Activated CD4-positive, alpha-beta T cell treated with anti-CD3 and anti-CD28 coated beads, Interleukin-2, amount 50 U/mL, for 1 hour (primary cell): Measurements from ENCODE around the gene JHY.
"Not testable (repeated sequence)": the region's sequence is repeated elsewhere in the genome, so short reads cannot be mapped to it uniquely, and the experiment has no call there.

Experiments
- DNase-seq: peaks from one replicate; pipeline ENCODE4 v3.0.0-alpha.2; 2020

The JHY gene

GRCh38 chr11:122882189-122882856, at the start of gene JHY:
Gene JHY, plus strand, starts transcription at chr11:122882759. Its CDS starts 3,091 bp downstream, at chr11:122885850.
- peak; percentile 55 for DNase-seq

DNA sequence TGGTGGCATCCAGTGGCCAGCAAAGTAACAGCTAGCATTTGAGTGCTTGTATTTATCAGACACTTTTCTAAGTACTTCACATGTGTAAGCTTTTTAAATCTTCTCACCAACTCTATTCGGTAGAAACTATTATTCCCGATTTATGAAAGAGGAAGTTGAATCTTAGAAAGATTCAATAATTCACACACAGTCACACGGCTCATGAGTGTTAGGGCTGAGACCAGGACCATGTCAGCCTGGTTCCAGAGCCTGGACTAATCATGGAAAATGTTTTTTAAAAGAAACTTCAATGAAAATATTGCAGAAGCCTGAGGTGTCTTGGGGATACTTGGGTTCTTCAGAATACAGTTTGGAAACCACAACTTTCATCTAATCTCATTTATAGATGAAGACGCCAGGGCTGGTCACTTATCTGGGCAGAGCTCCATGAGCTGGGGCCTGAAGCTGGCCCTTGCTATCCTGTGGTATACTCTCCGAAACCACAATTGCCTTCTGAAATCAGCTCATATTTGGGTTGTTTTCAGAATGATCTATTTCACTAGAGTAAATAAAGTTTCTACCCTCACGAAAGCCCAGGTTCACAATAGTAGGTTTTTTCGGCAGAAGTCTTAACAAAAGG, 48.6 kb upstream of the JHY start:
- no peak for DNase-seq

DNA sequence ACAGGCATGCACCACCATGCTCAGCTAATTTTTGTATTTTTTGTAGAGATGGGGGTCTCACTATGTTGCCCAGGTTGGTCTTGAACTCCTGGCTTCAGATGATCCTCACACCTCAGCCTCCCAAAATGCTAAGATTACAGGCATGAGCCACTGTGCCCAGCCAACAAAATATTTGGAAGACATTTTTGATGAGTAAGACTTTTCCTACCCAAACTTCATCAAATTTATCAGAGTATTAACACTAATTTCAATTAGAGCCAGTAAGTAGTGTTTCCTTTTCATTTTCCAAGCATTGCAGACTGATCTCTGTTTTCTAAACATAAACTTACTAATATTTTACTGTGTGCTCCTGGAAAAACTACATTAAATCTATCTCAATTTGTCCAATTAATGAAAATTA, 45.6 kb upstream of the JHY start:
- no peak for DNase-seq

DNA sequence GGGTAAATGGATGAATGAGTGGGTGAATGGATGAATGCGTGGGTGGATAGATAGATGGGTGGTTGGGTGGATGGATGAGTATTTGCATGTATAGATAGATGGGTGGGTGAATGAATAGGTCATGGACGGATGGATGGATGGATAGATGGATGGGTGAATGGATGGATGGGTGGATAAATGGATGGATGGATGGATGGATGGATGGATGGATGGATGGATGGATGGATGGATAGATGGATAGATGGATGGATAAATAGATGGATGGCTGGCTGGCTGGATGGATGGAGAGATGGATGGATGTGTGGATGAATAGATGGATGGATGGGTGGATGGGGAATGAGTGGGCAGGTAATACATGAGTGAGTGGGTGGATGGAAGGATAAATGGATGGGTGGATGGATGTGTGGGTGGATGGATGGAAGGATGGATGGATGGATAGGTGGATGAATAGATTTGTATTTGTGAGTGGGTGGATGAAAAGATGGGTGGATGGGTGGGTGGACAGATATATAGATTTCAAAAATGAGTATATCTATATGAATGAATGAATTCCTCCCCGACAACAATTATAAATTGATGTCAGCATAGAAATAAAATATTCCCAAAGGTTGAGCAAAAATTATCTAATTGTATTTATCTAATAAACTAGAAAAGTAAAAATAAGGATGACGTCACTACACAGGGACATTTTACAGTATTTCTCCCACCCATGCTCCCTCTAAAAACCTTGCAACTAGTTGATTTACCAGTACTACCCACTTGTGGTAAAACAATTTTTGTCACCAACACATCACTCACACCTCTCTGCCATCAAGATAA, 44.8 kb upstream of the JHY start:
- DNase-seq, result no peak

GRCh38 chr11:122843281-122844141, 39.0 kb upstream of the JHY start:
- peak; percentile 7 for DNase-seq

- no peak for DNase-seq
These were observed 35.1 kb upstream of the JHY start for GRCh38 chr11:122847466-122847865.

DNA sequence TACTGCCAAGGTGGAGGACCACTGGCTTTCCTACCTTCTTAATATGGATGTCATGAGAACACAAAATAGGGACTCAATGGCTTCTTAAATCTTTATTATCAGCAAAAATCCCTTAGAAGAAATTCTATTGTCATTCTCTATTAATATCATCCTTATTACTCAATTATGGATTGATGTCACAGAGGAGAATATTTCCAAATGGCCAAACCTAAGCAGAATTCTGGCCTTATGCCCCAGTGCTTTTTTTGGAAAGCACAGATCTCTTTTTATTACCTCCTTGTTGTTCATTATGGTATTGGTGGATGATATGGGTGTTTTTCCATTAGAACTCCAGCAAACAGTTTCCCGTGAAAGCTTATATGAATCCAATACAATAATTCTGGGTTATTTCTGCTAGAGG, 34.4 kb upstream of the JHY start:
- no peak for DNase-seq

- no peak for DNase-seq
These were observed 32.4 kb upstream of the JHY start for GRCh38 chr11:122850076-122850631.

DNA sequence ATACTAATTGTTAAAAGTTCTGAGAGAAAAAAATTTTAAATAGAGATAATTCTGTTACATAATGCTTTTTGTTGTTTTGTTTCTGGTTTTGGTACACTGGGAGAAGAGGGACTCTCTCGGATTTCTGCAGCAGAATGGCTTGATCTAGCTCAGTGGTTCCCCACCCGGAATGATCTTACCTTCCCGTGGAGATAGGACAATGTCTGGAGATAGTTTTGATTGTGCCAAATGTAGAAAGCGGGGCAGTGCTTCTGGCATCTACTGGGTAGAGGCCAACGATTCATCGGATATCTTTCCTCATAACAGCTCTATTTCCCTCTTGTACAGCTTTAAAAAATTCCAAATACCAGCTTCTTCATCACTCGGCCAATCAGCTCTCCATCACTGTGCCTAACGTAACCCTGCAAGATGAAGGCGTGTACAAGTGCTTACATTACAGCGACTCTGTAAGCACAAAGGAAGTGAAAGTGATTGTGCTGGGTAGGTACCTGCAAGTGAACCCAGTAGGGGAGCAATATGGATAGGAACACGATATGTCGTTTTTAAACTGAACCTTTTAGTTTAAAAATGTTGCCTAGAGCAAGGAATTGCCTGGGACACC, 31.1 kb upstream of the JHY start:
- DNase-seq, result peak; percentile 10

GRCh38 chr11:122852074-122852795, 30.3 kb upstream of the JHY start:
- DNase-seq, result peak; percentile 13

DNA sequence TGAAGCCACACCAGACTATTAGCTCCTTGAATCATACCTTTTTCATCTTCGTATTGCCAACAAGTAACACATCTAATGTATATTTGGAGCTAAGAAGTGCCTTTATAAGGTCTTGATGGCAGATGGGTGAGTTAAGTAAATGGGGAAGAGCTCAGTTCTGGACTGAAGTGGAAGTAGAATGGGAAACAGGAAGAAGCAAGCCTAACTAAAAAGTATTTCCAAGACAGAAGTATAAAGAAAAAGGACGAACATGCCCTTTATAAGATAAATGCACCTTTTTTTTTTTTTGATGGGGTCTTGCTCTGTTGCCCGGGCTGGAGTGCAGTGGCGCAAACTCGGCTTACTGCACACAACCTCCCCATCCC, 29.8 kb upstream of the JHY start:
- no peak for DNase-seq

- no peak for DNase-seq
These were observed 29.3 kb upstream of the JHY start for GRCh38 chr11:122853261-122853660.

- peak; percentile 18 for DNase-seq
These were observed 28.6 kb upstream of the JHY start for GRCh38 chr11:122853971-122854446.

GRCh38 chr11:122861631-122862030, 20.9 kb upstream of the JHY start:
- no peak for DNase-seq

DNA sequence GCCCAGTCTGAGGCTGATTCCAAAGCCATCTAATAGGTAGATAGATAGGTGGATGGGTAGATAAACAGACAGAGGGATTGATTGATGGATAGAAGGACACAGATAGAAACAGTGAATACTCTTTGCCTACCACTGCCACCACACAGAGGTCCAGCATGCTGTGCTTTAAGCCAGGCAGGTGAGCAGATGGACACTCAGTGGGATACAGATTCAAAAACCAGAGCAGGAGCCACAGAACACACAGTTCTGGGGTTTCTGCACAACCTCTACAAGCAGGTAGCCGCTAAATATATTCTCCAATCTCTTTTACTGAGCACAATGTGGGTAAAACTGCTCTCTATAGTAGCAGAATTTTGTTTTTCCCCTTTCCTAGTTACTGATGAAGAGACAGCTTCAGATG, 20.5 kb upstream of the JHY start:
- no peak for DNase-seq

DNA sequence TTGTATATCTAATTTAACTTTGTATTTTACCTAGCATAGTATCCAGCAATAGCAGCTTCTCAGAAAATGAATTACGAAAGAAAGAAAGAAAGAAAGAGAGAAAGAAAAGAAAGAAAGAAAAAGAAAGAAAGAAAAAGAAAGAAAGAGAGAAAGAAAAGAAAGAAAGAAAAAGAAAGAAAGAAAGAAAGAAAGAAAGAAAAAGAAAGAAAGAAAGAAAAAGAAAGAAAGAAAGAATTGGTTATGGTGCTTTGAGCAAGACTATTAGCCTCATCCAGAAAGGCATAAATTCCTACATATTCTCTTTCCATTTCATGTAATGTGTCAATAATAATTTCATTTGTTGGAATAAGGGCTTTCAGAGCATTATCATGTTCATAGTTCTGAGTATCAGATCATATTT, 19.4 kb upstream of the JHY start:
- not testable (repeated sequence) for DNase-seq

DNA sequence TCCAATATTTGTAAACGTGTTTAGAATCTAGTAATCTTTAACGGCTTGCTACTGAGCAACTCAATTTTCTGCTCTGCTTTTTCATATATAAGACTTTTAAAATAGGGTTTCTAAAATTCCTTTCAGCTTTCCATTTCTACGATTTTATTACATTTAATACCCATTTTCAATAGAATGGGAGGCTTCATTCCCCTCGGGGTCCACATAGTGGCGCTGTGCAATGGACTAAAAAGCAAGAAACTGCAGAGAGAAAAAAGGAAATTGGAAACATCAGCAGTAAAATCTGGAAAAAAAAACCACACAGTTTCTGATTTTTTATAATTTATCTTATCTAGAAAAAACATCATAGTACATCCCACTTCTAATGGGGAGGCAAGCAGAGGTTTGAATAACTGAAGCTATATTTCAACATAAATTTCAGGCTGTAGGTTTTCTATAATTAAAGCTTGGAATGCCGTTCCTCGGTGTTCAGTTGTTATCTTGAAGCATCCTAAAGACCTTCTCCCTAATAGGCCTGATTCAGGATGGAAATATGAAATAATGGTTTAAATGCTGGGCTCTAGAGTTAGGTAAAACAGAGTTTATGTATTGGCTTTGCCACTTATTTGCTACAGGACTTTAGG, 18.7 kb upstream of the JHY start:
- peak; percentile 46 for DNase-seq

DNA sequence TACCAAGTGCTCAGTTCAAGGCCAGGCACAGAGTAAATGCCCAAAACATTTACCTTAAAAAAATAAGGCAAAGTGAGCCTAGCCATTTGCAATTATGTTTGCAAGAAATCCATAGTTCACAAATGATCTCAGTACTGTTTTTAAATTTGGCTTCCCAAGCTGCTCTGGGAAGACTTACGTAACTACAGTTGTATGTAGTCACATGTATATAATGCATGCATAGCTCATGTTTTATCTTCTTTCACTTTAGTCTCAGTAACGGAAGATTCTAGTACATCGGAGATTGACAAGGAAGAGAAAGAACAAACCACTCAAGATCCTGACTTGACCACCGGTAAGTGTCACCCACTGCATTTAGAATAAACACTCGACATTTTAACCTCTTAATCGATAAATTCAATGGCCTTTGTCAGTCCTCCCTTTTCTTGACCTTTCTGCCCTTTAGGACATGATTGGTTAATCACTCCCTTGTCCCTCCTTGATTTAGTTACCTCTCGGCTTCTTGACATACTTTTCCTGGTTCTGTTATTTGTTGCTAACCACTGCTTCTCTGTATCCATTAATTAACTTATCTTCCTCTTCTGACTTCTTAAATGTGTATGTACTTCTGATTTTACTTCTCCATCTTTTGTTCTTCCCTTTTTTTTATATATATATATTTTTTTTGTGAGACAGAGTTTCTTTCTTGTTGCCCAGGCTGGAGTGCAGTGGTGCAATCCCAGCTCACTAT, 18.0 kb upstream of the JHY start:
- DNase-seq, result no peak

- no peak for DNase-seq
These were observed 12.9 kb upstream of the JHY start for GRCh38 chr11:122869622-122870021.

- no peak for DNase-seq
These were observed 11.3 kb upstream of the JHY start for GRCh38 chr11:122871302-122871701.
